Upper lobe of left lung (tissue), 4 donors: ENCODE data around the gene ZNF134.

Experiments used
- POLR2AphosphoS5 ChIP-seq, 2 donors: sonication (generic); formaldehyde crosslinking; IDR thresholded peaks; one replicate each; pipeline ENCODE4 v1.5.1; 2017; ENCODE audit warnings: antibody characterized with exemption in 2 of 2
- TF ChIP-seq, protein P1 (sequence below), 6 experiments: fragments of 450-650 bp in 4 of 6; fragments of 200-600 bp in 2 of 6; sonication (generic) in 2 of 6; IDR thresholded peaks; one replicate each; pipeline ENCODE4 v1.5.1; 2016 to 2019; ENCODE audit warnings: antibody characterized with exemption in 6 of 6

- TF ChIP-seq, protein P1, sequence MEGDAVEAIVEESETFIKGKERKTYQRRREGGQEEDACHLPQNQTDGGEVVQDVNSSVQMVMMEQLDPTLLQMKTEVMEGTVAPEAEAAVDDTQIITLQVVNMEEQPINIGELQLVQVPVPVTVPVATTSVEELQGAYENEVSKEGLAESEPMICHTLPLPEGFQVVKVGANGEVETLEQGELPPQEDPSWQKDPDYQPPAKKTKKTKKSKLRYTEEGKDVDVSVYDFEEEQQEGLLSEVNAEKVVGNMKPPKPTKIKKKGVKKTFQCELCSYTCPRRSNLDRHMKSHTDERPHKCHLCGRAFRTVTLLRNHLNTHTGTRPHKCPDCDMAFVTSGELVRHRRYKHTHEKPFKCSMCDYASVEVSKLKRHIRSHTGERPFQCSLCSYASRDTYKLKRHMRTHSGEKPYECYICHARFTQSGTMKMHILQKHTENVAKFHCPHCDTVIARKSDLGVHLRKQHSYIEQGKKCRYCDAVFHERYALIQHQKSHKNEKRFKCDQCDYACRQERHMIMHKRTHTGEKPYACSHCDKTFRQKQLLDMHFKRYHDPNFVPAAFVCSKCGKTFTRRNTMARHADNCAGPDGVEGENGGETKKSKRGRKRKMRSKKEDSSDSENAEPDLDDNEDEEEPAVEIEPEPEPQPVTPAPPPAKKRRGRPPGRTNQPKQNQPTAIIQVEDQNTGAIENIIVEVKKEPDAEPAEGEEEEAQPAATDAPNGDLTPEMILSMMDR (IDR thresholded peaks at IDR 0.05) = no peak
- peak; percentile 84 to 87 for TF ChIP-seq POLR2AphosphoS5 (IDR thresholded peaks at IDR 0.05)
Measured at GRCh38 chr19:57599761-57600383, 14.2 kb upstream of the ZNF134 start, which contains the start of gene ZNF530.
